GM18526 (cell line): Measurements from ENCODE around the gene MARK3.

Source experiments
- POLR2A ChIP-seq: IDR thresholded peaks from 3 replicates; pipeline ENCODE4 v1.6.1; 2011; ENCODE audit not compliant: insufficient read length; ENCODE audit errors: extremely low read depth

MARK3 gene

GRCh38 chr14:103533999-103534575 is 148.9 kb downstream of the MARK3 start:
- TF ChIP-seq POLR2A = no peak

- TF ChIP-seq POLR2A = no peak
Observed at GRCh38 chr14:103534576-103535061, 149.4 kb downstream of the MARK3 start.

GRCh38 chr14:103535081-103535890 is 150.1 kb downstream of the MARK3 start:
- TF ChIP-seq POLR2A = no peak

GRCh38 chr14:103535891-103536565 is 150.8 kb downstream of the MARK3 start:
- TF ChIP-seq POLR2A = no peak

GRCh38 chr14:103536693-103537092 is 151.5 kb downstream of the MARK3 start:
- TF ChIP-seq POLR2A = no peak

- no peak for TF ChIP-seq POLR2A
Observed at GRCh38 chr14:103537175-103537990, 152.2 kb downstream of the MARK3 start.

GRCh38 chr14:103538291-103539055 is 153.3 kb downstream of the MARK3 start:
- no peak for TF ChIP-seq POLR2A

GRCh38 chr14:103539056-103539825 is 154.0 kb downstream of the MARK3 start:
- no peak for TF ChIP-seq POLR2A

- TF ChIP-seq POLR2A = no peak
Observed at GRCh38 chr14:103540821-103541708, 155.8 kb downstream of the MARK3 start.

GRCh38 chr14:103541709-103542604 is 156.7 kb downstream of the MARK3 start:
- TF ChIP-seq POLR2A = no peak

- TF ChIP-seq POLR2A = no peak
Observed at GRCh38 chr14:103542605-103543088, 157.4 kb downstream of the MARK3 start.

- no peak for TF ChIP-seq POLR2A
Observed at GRCh38 chr14:103543140-103543539, 157.9 kb downstream of the MARK3 start.
